Epithelial cell of esophagus (primary cell): ENCODE measurements around the gene PKD2L2.
A peak's percentile ranks its signal among the peaks of the same experiment; 100 is the strongest.
"Not testable (repeated sequence)": the region's sequence is repeated elsewhere in the genome, so short reads cannot be mapped to it uniquely, and the experiment has no call there.

ENCODE experiments used
- DNase-seq: peaks from one replicate; pipeline ENCODE4 v3.0.0; 2010; ENCODE audit warnings: low read depth
- H3K4me3 ChIP-seq: 2 replicates; pipeline ENCODE4 v1.5.1; 2011; ENCODE audit warnings: mild to moderate bottlenecking, low read length, control low read depth
- TF ChIP-seq, protein P1 (sequence below): IDR thresholded peaks from 2 replicates; pipeline ENCODE4 v1.5.1; 2011; ENCODE audit warnings: low read depth, mild to moderate bottlenecking, low read length, control low read depth, inconsistent platforms; ENCODE audit not compliant: insufficient read depth; ENCODE audit errors: missing control alignments

The PKD2L2 gene

DNA sequence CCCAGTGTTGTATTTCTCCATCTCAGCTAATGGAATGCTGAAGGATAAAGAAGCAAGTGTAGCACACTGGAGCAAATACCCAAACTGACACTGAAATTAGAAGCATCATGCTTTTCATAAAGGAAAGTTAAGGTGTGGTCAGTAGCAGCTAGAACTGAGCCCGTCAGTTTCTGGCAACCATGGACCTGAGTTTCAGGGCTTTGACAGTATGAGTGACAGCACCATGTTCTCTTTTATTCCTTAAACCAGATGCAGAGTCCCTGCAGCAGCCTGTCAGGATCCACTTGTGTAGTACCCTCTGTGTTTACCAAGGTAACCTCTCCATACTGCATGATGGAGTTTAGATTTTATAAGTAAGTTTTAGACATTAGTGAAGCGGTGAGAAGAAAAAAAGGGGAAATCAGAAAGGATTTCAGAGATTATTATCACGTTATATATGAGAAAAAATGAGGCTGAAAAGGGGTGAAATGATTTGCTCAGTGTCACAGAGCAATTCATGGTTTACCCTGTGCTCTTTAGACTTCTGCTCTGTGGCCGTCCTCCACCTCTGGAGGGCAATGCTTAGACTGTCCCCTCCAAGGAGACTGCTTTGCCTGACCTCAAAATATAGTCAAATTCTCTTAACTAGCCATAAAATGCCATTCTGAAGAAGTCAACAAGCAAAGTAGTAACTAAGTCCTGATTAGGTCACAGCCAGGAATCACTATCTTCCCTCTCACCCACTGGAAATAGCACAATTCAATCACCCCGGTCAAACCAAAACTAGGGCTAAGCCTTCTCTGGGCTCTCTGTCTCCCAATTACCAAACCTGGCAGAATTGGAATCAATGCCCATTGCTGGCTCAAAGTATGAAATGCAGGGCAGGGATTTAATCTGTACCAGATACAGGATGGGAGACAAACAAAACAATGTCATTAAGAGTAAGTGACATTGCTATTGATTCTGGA, 32.1 kb upstream of the PKD2L2 start:
- no peak overlapping the region for H3K4me3 ChIP-seq
- TF ChIP-seq, protein P1, sequence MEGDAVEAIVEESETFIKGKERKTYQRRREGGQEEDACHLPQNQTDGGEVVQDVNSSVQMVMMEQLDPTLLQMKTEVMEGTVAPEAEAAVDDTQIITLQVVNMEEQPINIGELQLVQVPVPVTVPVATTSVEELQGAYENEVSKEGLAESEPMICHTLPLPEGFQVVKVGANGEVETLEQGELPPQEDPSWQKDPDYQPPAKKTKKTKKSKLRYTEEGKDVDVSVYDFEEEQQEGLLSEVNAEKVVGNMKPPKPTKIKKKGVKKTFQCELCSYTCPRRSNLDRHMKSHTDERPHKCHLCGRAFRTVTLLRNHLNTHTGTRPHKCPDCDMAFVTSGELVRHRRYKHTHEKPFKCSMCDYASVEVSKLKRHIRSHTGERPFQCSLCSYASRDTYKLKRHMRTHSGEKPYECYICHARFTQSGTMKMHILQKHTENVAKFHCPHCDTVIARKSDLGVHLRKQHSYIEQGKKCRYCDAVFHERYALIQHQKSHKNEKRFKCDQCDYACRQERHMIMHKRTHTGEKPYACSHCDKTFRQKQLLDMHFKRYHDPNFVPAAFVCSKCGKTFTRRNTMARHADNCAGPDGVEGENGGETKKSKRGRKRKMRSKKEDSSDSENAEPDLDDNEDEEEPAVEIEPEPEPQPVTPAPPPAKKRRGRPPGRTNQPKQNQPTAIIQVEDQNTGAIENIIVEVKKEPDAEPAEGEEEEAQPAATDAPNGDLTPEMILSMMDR, result no peak
- no peak for DNase-seq

DNA sequence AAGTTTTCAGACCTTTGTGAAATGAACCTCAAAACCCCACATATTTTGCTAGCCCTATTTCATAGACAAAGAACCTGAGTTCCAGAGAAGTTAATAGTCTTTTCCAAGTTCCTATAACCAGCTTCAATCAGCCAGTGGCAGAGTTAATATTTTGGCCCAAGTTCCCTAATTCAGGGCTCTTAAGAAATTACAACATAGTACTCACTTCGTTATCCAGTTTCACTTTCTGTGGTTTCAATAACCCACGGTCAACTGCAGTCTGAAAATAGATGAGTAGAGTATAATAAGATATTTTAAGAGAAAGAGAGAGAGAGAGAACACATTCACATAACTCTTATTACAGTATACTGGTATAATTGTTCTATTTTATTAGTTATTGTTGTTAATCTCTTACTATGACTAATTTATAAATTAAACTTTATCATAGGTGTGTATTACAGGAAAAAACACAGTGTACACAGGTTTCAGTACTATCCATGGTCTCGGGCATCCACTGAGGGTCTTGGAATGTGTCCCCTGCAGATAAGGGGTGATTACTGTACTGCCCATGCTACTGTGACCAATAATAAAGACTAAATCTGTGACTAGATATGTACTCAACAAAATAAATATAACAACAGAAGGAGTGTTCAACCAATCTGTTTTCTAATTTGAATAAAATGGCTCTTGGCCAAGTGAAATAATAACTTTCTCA, 30.9 kb upstream of the PKD2L2 start:
- no peak overlapping the region for H3K4me3 ChIP-seq
- TF ChIP-seq, protein P1, result no peak
- peak; percentile 9 for DNase-seq

DNA sequence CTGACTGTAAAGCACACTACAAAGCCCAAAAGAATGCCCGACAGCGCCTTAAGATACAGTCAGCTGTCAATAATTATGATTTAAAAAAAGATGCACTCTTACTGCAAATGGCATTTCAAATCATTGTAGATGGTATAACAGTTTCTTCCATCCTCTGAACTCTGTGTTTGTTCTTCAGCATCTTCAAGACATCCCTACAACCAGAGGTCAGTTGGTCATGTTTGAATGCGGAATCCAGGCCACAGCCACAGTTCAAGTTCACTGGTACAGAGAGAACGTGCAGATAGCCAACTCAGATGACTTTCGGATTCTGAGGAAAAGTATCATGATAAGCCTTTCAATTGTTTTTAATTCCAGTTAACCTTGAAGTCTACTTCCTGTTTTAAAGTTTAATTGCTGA, 30.3 kb upstream of the PKD2L2 start:
- no peak overlapping the region for H3K4me3 ChIP-seq

DNA sequence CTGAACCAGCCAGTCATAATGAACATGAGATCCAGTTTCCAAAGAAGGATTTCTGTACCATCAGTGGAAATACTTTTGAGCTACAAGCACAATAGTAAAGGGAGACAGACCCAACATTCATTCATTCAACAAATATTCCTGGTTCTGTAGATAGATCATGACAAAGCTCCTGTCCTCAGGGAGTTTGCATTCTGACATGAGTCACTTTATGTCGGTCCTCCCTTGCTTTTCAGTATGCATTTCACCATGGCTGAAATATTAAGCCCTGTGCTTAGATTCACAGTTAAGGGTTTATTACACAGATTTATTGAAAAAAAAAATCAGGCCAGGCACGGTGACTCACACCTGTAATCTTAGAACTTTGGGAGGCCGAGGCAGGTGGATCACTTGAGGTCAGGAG, 27.0 kb upstream of the PKD2L2 start:
- DNase-seq, result no peak
- TF ChIP-seq, protein P1, result no peak
- H3K4me3 ChIP-seq, result no peak overlapping the region

More for the DNA sequence above, 30.3 kb upstream of the PKD2L2 start:
- TF ChIP-seq, protein P1, result no peak
- no peak for DNase-seq

DNA sequence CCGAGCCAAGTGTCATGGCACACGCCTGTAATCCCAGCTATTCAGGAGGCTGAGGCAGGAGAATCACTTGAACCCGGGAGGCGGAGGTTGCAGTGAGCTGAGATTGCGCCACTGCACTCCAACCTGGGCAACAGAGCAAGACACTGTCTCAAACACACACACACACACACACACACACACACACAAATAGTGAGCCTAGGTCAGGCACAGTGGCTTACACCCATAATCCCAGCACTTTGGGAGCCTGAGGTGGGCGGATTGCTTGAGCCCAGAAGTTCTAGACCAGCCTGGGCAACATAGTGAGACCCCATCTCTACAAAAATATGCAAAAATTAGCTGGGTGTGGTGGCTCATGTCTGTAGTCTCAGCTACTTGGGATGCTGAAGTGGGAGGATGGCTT, 25.6 kb upstream of the PKD2L2 start:
- not testable (repeated sequence) for DNase-seq, H3K4me3 ChIP-seq

DNA sequence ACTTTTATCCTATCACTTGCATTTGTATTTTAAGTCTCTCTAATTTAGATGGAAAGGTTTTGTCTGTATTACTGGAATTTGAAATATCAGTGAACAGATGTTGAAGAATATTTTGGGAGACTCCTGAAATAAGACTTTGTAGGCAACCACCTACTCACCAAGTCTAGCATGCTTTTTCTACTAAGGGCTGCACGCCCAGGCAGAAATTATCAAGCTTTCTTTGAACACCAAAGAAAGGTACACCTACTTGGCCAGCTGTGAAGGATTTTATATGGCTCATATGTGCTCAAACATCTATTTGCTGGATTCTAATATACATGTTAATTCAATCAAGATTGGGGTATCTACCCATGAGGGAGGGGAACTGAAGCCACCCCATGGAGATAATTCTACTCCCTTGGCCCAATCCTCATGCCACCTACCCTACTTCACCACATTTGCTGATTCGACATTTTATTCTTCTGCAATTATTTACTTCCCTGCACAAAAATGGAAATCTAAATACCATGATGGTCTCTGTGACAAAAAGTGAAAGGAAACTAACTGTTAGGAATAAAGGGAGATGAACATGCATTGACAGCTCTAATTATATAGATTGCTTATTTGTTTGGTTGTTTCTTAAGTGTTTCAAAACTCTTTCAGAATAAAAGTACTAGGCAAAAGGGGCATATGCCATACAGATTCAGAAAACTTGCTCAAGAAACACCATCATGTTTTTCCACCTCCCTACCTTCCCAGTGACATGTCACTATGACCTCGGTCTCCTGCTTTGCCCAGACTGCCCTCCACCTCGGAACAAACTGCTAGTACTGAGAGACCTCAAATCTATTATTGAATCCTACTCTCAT, 22.5 kb upstream of the PKD2L2 start:
- TF ChIP-seq, protein P1, result no peak
- no peak overlapping the region for H3K4me3 ChIP-seq
- no peak for DNase-seq

DNA sequence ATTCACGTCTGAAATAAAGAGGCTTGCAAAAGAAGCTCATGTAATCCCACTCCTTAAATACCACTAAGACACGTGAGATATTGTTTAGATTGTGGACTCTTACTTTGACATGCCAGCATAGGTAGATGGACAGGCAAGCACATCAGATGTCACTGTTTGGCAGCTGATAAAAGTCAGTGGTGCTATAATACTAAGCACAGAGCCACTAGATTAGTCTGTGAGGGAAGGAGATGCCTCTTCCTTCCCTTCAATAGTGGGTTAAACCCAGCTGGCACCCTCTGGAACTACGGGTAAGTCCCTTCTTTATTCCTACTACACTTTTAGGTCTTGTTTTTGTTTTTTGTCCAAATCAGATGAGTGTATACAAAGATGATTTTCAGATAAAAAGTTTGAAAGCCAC, 21.6 kb upstream of the PKD2L2 start, which contains the start of gene MYOT:
Gene MYOT, plus strand, starts transcription at position 197 of the 400 bp plus-strand sequence. CDS start 2,792 bp downstream, outside the sequence.
- H3K4me3 ChIP-seq, result no peak within 1 kb of the TSS
- TF ChIP-seq, protein P1, result no peak

More for the DNA sequence above, 21.6 kb upstream of the PKD2L2 start, which contains the start of gene MYOT:
- no peak for DNase-seq
